ENCODE data around the gene HNRNPA0. TPM values are rescaled to one million over a fixed set of nuclear protein-coding genes. Genes with fewer than 3 reads are reported as not detected.
A peak's percentile ranks its signal among the peaks of the same experiment; 100 is the strongest.

HNRNPA0 gene
- total RNA-seq, 2 donors from 2014 or later = 26.9 to 31.0 TPM

GRCh38 chr5:137735555-137736284 is 18.4 kb downstream of the HNRNPA0 start, which contains the start of gene KLHL3:
Gene KLHL3, minus strand, starts transcription at chr5:137736089. Its CDS starts 443 bp downstream, at chr5:137735646.
- H3K36me3 ChIP-seq = no peaks in the 10 kb centered on the region
- DNase-seq = peak; percentile 48
- H3K4me3 ChIP-seq = peak within 1 kb of the TSS; percentile 38
- intact Hi-C loops (cut with DNase I) = loop anchor here (2.0 kb wide), 1 partner anchor 73 kb away; no protein-coding TSS in a partner anchor
- TF ChIP-seq, protein P1, sequence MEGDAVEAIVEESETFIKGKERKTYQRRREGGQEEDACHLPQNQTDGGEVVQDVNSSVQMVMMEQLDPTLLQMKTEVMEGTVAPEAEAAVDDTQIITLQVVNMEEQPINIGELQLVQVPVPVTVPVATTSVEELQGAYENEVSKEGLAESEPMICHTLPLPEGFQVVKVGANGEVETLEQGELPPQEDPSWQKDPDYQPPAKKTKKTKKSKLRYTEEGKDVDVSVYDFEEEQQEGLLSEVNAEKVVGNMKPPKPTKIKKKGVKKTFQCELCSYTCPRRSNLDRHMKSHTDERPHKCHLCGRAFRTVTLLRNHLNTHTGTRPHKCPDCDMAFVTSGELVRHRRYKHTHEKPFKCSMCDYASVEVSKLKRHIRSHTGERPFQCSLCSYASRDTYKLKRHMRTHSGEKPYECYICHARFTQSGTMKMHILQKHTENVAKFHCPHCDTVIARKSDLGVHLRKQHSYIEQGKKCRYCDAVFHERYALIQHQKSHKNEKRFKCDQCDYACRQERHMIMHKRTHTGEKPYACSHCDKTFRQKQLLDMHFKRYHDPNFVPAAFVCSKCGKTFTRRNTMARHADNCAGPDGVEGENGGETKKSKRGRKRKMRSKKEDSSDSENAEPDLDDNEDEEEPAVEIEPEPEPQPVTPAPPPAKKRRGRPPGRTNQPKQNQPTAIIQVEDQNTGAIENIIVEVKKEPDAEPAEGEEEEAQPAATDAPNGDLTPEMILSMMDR (IDR thresholded peaks at IDR 0.05) = no peak
- peak within 1 kb of the TSS; percentile 54 to 75 for H3K9ac ChIP-seq (ENCODE audit: low read depth in 2 of 2, low read length in 2 of 2)
- H3K4me1 ChIP-seq = no peaks in the 10 kb centered on the region
- H3K9me3 ChIP-seq = no peaks in the 10 kb centered on the region
- no peaks in the 10 kb centered on the region for H3K27me3 ChIP-seq
- peak within 1 kb of the TSS; percentile 52 for H3K27ac ChIP-seq

- TF ChIP-seq, protein P1 (IDR thresholded peaks at IDR 0.05) = no peak
- Histone ChIP-seq H3K36me3 (no peaks in the 10 kb centered on the region), H3K9me3 (no peaks in the 10 kb centered on the region), H3K4me3 (peak overlapping the region; percentile 38), H3K27ac (peak overlapping the region; percentile 52), H3K4me1 (no peaks in the 10 kb centered on the region), H3K9ac (ENCODE audit: low read depth in 2 of 2, low read length in 2 of 2) (peak overlapping the region; percentile 54 to 75), H3K27me3 (no peaks in the 10 kb centered on the region)
- intact Hi-C loops (cut with DNase I) = loop anchor here (2.0 kb wide), 1 partner anchor 72 kb away; no protein-coding TSS in a partner anchor
- peak; percentile 55 for DNase-seq
Measured at GRCh38 chr5:137734962-137735554, 19.1 kb downstream of the HNRNPA0 start.

- intact Hi-C loops (cut with DNase I) = loop anchor here (2.0 kb wide), 1 partner anchor 72 kb away; no protein-coding TSS in a partner anchor
- Histone ChIP-seq H3K27ac (no peak overlapping the region), H3K9ac (ENCODE audit: low read depth in 2 of 2, low read length in 2 of 2) (no peak overlapping the region)
Measured at GRCh38 chr5:137734331-137734730, 19.8 kb downstream of the HNRNPA0 start.

DNA sequence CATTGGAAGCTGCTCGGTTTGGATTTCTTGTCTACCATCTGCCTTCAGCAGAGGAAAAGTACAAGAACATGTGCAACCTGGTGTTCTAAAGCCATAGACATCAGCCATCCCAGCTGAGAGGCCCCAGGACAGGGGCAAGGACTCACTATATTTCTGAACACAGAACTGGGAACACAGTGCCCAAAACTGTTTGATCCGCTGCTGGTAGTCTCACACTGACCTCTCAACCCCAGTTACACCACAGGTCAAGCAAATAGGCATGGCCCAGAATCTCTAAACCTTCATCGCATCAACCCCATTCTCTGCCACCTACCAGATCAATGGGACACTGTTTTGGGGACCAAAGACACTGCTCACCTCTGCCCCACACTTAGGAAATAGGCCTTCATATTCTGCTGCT is 20.2 kb downstream of the HNRNPA0 start:
- H3K27me3 ChIP-seq = no peaks in the 10 kb centered on the region
- no peak overlapping the region for H3K27ac ChIP-seq
- H3K4me1 ChIP-seq = no peaks in the 10 kb centered on the region
- no peaks in the 10 kb centered on the region for H3K9me3 ChIP-seq
- no peak for DNase-seq
- intact Hi-C loops (cut with DNase I) = loop anchor here (2.0 kb wide), 1 partner anchor 71 kb away; no protein-coding TSS in a partner anchor
- no peak overlapping the region for H3K4me3 ChIP-seq
- TF ChIP-seq, protein P1 (IDR thresholded peaks at IDR 0.05) = no peak
- H3K9ac ChIP-seq (ENCODE audit: low read depth in 2 of 2, low read length in 2 of 2) = no peak overlapping the region
- H3K36me3 ChIP-seq = no peaks in the 10 kb centered on the region

More at GRCh38 chr5:137734331-137734730, 19.8 kb downstream of the HNRNPA0 start:
- no peaks in the 10 kb centered on the region for H3K36me3 ChIP-seq
- H3K9me3 ChIP-seq = no peaks in the 10 kb centered on the region
- H3K27me3 ChIP-seq = no peaks in the 10 kb centered on the region
- no peak for DNase-seq
- TF ChIP-seq, protein P1 (IDR thresholded peaks at IDR 0.05) = no peak
- H3K4me1 ChIP-seq = no peaks in the 10 kb centered on the region
- H3K4me3 ChIP-seq = no peak overlapping the region

- TF ChIP-seq, protein P1 (IDR thresholded peaks at IDR 0.05) = no peak
- no peaks in the 10 kb centered on the region for H3K27me3 ChIP-seq
- no peak for DNase-seq
- H3K4me1 ChIP-seq = no peaks in the 10 kb centered on the region
- no peaks in the 10 kb centered on the region for H3K36me3 ChIP-seq
- H3K4me3 ChIP-seq = no peak overlapping the region
- intact Hi-C loops (cut with DNase I) = no loop called here
- no peaks in the 10 kb centered on the region for H3K9me3 ChIP-seq
- H3K9ac ChIP-seq (ENCODE audit: low read depth in 2 of 2, low read length in 2 of 2) = no peak overlapping the region
- no peak overlapping the region for H3K27ac ChIP-seq
Measured at GRCh38 chr5:137733006-137733405, 21.2 kb downstream of the HNRNPA0 start.
